OCI-M1 (cell line): ENCODE data around the gene FRS2.
"Not testable (repeated sequence)": the region's sequence is repeated elsewhere in the genome, so short reads cannot be mapped to it uniquely, and the experiment has no call there.

Experiments used
- DNase-seq: peaks from one replicate; lab custom pipeline; 2025; lab: John Stamatoyannopoulos, UW

Gene FRS2

GRCh38 chr12:69470189-69471075 is at the start of gene FRS2:
Gene FRS2 (plus strand): TSS chr12:69470388. CDS start chr12:69569031, 98,643 bp downstream.
- DNase-seq = peak; percentile 95

- no peak for DNase-seq
Measured at GRCh38 chr12:69421548-69421947, 48.6 kb upstream of the FRS2 start.

- DNase-seq = no peak
Measured at GRCh38 chr12:69423037-69423905, 46.9 kb upstream of the FRS2 start.

- DNase-seq = peak; percentile 35
Measured at GRCh38 chr12:69425417-69425816, 44.8 kb upstream of the FRS2 start.

GRCh38 chr12:69428351-69429073 is 41.7 kb upstream of the FRS2 start:
- no peak for DNase-seq

GRCh38 chr12:69430942-69431590 is 39.1 kb upstream of the FRS2 start:
- DNase-seq = no peak

- DNase-seq = no peak
Measured at GRCh38 chr12:69431591-69432222, 38.5 kb upstream of the FRS2 start.

- DNase-seq = no peak
Measured at GRCh38 chr12:69433653-69434052, 36.5 kb upstream of the FRS2 start.

- DNase-seq = no peak
Measured at GRCh38 chr12:69435644-69436043, 34.5 kb upstream of the FRS2 start.

GRCh38 chr12:69437073-69437472 is 33.1 kb upstream of the FRS2 start:
- no peak for DNase-seq

- DNase-seq = peak; percentile 71
Measured at GRCh38 chr12:69438539-69438938, 31.6 kb upstream of the FRS2 start.

- no peak for DNase-seq
Measured at GRCh38 chr12:69440016-69440415, 30.2 kb upstream of the FRS2 start.

- no peak for DNase-seq
Measured at GRCh38 chr12:69440886-69441285, 29.3 kb upstream of the FRS2 start.

GRCh38 chr12:69442894-69443293 is 27.3 kb upstream of the FRS2 start:
- no peak for DNase-seq

GRCh38 chr12:69443916-69444315 is 26.3 kb upstream of the FRS2 start:
- no peak for DNase-seq

- no peak for DNase-seq
Measured at GRCh38 chr12:69447892-69448291, 22.3 kb upstream of the FRS2 start.

- not testable (repeated sequence) for DNase-seq
Measured at GRCh38 chr12:69452598-69453132, 17.5 kb upstream of the FRS2 start.

- DNase-seq = no peak
Measured at GRCh38 chr12:69456239-69456638, 13.9 kb upstream of the FRS2 start.

GRCh38 chr12:69457433-69457832 is 12.8 kb upstream of the FRS2 start:
- DNase-seq = no peak

- DNase-seq = no peak
Measured at GRCh38 chr12:69459477-69459876, 10.7 kb upstream of the FRS2 start.

- peak; percentile 16 for DNase-seq
Measured at GRCh38 chr12:69464428-69464827, 5.8 kb upstream of the FRS2 start.
